Fibroblast of skin of right biceps (primary cell): ENCODE measurements around the gene PCDHA5.
"Not testable (repeated sequence)": the region's sequence is repeated elsewhere in the genome, so short reads cannot be mapped to it uniquely, and the experiment has no call there.

Experiments
- DNase-seq: peaks from one replicate; pipeline ENCODE4 v3.0.0-alpha.2; 2013

Gene PCDHA5

GRCh38 chr5:140821375-140822280 is at the start of gene PCDHA5:
TSS of gene PCDHA5 (plus strand) at chr5:140821613.
- peak; percentile 10 for DNase-seq

GRCh38 chr5:140780512-140780911 is 40.9 kb upstream of the PCDHA5 start:
- DNase-seq = no peak

- DNase-seq = no peak
Measured at GRCh38 chr5:140785905-140786686, 35.3 kb upstream of the PCDHA5 start, which contains the start of gene PCDHA1. TSS of gene PCDHA1 (plus strand) at chr5:140786140.

GRCh38 chr5:140787422-140787821 is 34.0 kb upstream of the PCDHA5 start:
- DNase-seq = not testable (repeated sequence)

GRCh38 chr5:140787849-140788504 is 33.4 kb upstream of the PCDHA5 start:
- DNase-seq = not testable (repeated sequence)

GRCh38 chr5:140791089-140791488 is 30.3 kb upstream of the PCDHA5 start:
- no peak for DNase-seq

- DNase-seq = no peak
Measured at GRCh38 chr5:140794595-140795258, 26.7 kb upstream of the PCDHA5 start, which contains the start of gene PCDHA2. TSS of gene PCDHA2 (plus strand) at chr5:140794852.

- DNase-seq = no peak
Measured at GRCh38 chr5:140795259-140795641, 26.2 kb upstream of the PCDHA5 start.

- DNase-seq = not testable (repeated sequence)
Measured at GRCh38 chr5:140796072-140796717, 25.2 kb upstream of the PCDHA5 start.

- DNase-seq = no peak
Measured at GRCh38 chr5:140796718-140797095, 24.7 kb upstream of the PCDHA5 start.

- DNase-seq = peak; percentile 10
Measured at GRCh38 chr5:140800816-140801493, 20.5 kb upstream of the PCDHA5 start, which contains the start of gene PCDHA3. TSS of gene PCDHA3 (plus strand) at chr5:140801057.

- DNase-seq = no peak
Measured at GRCh38 chr5:140801494-140801841, 19.9 kb upstream of the PCDHA5 start.

- not testable (repeated sequence) for DNase-seq
Measured at GRCh38 chr5:140802381-140802780, 19.0 kb upstream of the PCDHA5 start.

- DNase-seq = no peak
Measured at GRCh38 chr5:140802781-140803271, 18.6 kb upstream of the PCDHA5 start.

GRCh38 chr5:140806834-140807775 is 14.3 kb upstream of the PCDHA5 start, which contains the start of gene PCDHA4:
TSS of gene PCDHA4 (plus strand) at chr5:140807068.
- peak; percentile 5 for DNase-seq

- not testable (repeated sequence) for DNase-seq
Measured at GRCh38 chr5:140808241-140808888, 13.0 kb upstream of the PCDHA5 start.

GRCh38 chr5:140808889-140809291 is 12.5 kb upstream of the PCDHA5 start:
- no peak for DNase-seq

GRCh38 chr5:140822281-140822629 is 842 bp downstream of the PCDHA5 start:
- no peak for DNase-seq

- DNase-seq = not testable (repeated sequence)
Measured at GRCh38 chr5:140822969-140823368, 1.6 kb downstream of the PCDHA5 start.
